ENCODE data around the gene MRPL57. TPM values are rescaled to one million over a fixed set of nuclear protein-coding genes. Genes with fewer than 3 reads are reported as not detected.
A peak's percentile ranks its signal among the peaks of the same experiment; 100 is the strongest.
"Not testable (repeated sequence)": the region's sequence is repeated elsewhere in the genome, so short reads cannot be mapped to it uniquely, and the experiment has no call there.

MRPL57 gene
- polyA plus RNA-seq (2013, experiment 1 of 2) = 31.7 TPM
- 32.4 TPM for polyA plus RNA-seq (2013, experiment 2 of 2)

DNA sequence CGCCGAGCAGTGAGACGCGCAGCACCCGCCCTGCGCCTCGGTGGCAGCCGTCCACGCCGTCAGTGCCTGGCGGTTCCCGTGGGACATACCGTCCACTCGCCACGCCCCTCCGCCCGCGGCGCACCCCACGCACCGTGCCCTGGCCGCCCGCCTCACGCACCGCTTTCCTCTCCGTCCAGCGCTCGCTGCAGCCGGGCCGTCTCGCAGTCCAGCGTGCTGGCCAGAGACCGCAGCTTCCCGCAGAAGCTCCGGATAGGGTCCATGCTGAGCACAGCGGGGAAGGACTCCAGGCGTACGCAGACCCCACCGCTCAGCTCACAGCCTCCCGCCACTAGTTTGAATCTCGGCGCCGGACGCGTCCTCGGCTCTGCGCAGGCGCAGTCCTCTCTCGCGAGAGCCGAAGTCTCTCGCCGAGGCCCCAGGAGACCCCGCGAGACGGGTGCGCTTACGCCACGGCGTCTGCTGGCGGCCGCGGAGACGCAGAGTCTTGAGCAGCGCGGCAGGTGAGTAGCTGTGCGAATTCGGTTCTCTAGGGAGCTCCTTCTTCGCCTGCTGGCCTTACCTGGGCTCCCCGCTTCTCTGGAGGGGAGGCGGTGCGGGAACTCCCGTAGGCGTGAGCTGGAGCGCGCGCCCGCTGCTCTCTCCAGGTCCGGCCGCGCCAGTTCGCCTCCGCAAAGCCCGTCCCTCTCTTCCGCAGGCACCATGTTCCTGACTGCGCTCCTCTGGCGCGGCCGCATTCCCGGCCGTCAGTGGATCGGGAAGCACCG, at the start of gene MRPL57, which contains the start of gene SKA3:
Gene MRPL57, plus strand, starts transcription at position 444 of the 767 bp plus-strand sequence. Its CDS starts 259 bp downstream, at position 703.
Gene SKA3, minus strand, starts transcription at position 338 of the 767 bp plus-strand sequence. Its CDS starts 75 bp downstream, at position 263.
- WGBS (ENCODE audit: extremely low coverage, insufficient coverage, low lambda C conversion rate) = no CpG with 5 or more reads among the region's 93 CpGs
- peak; percentile 98 for DNase-seq
- H3K56ac ChIP-seq (ENCODE audit: low read length) = peak within 1 kb of the TSS; percentile 100
- H3K27me3 ChIP-seq (ENCODE audit: insufficient read depth, low read length, poor library complexity) = no peaks in the 10 kb centered on the region
- peaks cover 4% of the 10 kb centered on the region for H3K79me1 ChIP-seq (ENCODE audit: low read length)
- H3K4ac ChIP-seq (ENCODE audit: low read depth, low read length) = peak within 1 kb of the TSS; percentile 83
- peaks cover 30% of the 10 kb centered on the region for H3K79me2 ChIP-seq (ENCODE audit: control insufficient read depth, insufficient read depth, low read length)
- no peak within 1 kb of the TSS for H4K5ac ChIP-seq (ENCODE audit: low read length)
- peak within 1 kb of the TSS; percentile 95 for H3K27ac ChIP-seq (ENCODE audit: low read depth, low read length)
- H3K36me3 ChIP-seq (ENCODE audit: control insufficient read depth, insufficient read depth, low read length) = no peaks in the 10 kb centered on the region
- peak within 1 kb of the TSS; percentile 65 for H3K4me2 ChIP-seq (ENCODE audit: low read length)
- peak within 1 kb of the TSS; percentile 99 for H3K9ac ChIP-seq (ENCODE audit: low read length)
- H3K4me1 ChIP-seq (ENCODE audit: control insufficient read depth, low read depth, low read length) = no peaks in the 10 kb centered on the region
- no peak within 1 kb of the TSS for H2BK120ac ChIP-seq (ENCODE audit: low read depth, low read length)
- peak within 1 kb of the TSS; percentile 95 for H3K23ac ChIP-seq (ENCODE audit: low read length)
- H2BK15ac ChIP-seq (replicated peaks; ENCODE audit: low read depth) = no peak within 1 kb of the TSS
- no peak within 1 kb of the TSS for H4K8ac ChIP-seq (ENCODE audit: low read depth, low read length)
- H3K4me3 ChIP-seq (ENCODE audit: low read length) = peak within 1 kb of the TSS; percentile 97
- peak within 1 kb of the TSS; percentile 56 for H3K18ac ChIP-seq (ENCODE audit: low read length)
- H2BK5ac ChIP-seq (ENCODE audit: low read length) = peak within 1 kb of the TSS; percentile 98
- H2AK5ac ChIP-seq (ENCODE audit: low read length) = no peak within 1 kb of the TSS

DNA sequence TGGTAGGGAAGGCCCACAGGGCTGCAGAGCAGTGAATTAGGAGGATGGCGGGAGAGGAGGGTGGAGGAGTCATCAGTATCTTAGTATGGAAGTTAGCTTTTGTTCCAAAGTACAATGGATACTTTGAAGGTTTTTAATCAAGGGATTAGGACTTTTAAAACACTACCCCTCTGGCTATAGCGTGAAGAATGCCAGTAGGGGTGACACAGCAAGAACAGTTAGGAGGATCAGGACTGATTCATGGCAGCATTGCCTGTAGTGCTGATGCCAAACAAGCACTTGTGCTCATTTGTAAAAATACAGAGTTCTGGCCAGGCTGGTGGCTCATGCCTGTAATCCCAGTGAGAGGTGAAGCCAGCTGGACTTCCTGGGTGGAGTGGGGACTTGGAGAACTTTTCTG, 46.3 kb upstream of the MRPL57 start:
- Histone ChIP-seq H3K4me1 (ENCODE audit: control insufficient read depth, low read depth, low read length) (no peaks in the 10 kb centered on the region), H3K9ac (ENCODE audit: low read length) (no peak overlapping the region), H3K4me2 (ENCODE audit: low read length) (no peak overlapping the region), H2BK120ac (ENCODE audit: low read depth, low read length) (no peak overlapping the region), H3K4me3 (ENCODE audit: low read length) (no peak overlapping the region), H3K79me1 (ENCODE audit: low read length) (no peaks in the 10 kb centered on the region), H4K5ac (ENCODE audit: low read length) (no peak overlapping the region), H3K27ac (ENCODE audit: low read depth, low read length) (no peak overlapping the region), H3K23ac (ENCODE audit: low read length) (no peak overlapping the region), H2BK15ac (replicated peaks; ENCODE audit: low read depth) (no peak overlapping the region), H3K27me3 (ENCODE audit: insufficient read depth, low read length, poor library complexity) (no peaks in the 10 kb centered on the region), H4K8ac (ENCODE audit: low read depth, low read length) (no peak overlapping the region), H3K4ac (ENCODE audit: low read depth, low read length) (no peak overlapping the region), H2BK5ac (ENCODE audit: low read length) (no peak overlapping the region), H2AK5ac (ENCODE audit: low read length) (no peak overlapping the region), H3K56ac (ENCODE audit: low read length) (no peak overlapping the region), H3K36me3 (ENCODE audit: control insufficient read depth, insufficient read depth, low read length) (no peaks in the 10 kb centered on the region), H3K18ac (ENCODE audit: low read length) (no peak overlapping the region), H3K79me2 (ENCODE audit: control insufficient read depth, insufficient read depth, low read length) (no peaks in the 10 kb centered on the region)
- DNase-seq = peak; percentile 66
- WGBS (ENCODE audit: extremely low coverage, insufficient coverage, low lambda C conversion rate) = no CpG with 5 or more reads among the region's 2 CpGs

DNA sequence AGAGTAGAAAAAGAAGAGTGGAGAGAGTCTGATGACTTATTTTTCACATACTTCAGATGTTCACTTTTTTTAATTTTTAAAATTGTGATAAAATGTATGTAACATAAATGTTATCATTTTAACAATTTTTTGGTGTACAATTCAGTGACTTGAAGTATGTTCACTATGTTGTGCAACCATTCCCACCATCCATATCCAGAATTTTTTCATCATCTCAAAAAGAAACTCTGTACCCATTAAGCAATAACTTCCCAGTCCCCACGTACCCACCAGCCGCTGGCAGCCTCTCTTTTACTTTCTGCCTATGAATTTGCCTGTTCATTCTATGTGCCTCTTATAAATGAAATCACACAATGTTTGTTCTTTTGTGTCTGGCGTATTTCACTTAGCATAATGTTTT, 43.4 kb upstream of the MRPL57 start:
- Histone ChIP-seq H2BK120ac (ENCODE audit: low read depth, low read length) (no peak overlapping the region), H2BK15ac (replicated peaks; ENCODE audit: low read depth) (no peak overlapping the region), H3K36me3 (ENCODE audit: control insufficient read depth, insufficient read depth, low read length) (no peaks in the 10 kb centered on the region), H3K4me2 (ENCODE audit: low read length) (no peak overlapping the region), H3K27me3 (ENCODE audit: insufficient read depth, low read length, poor library complexity) (no peaks in the 10 kb centered on the region), H3K18ac (ENCODE audit: low read length) (no peak overlapping the region), H3K4ac (ENCODE audit: low read depth, low read length) (no peak overlapping the region), H4K5ac (ENCODE audit: low read length) (no peak overlapping the region), H3K9ac (ENCODE audit: low read length) (no peak overlapping the region), H3K79me1 (ENCODE audit: low read length) (no peaks in the 10 kb centered on the region), H3K23ac (ENCODE audit: low read length) (no peak overlapping the region), H3K4me3 (ENCODE audit: low read length) (no peak overlapping the region), H3K79me2 (ENCODE audit: control insufficient read depth, insufficient read depth, low read length) (no peaks in the 10 kb centered on the region), H4K8ac (ENCODE audit: low read depth, low read length) (no peak overlapping the region), H3K4me1 (ENCODE audit: control insufficient read depth, low read depth, low read length) (no peaks in the 10 kb centered on the region), H3K56ac (ENCODE audit: low read length) (no peak overlapping the region), H2AK5ac (ENCODE audit: low read length) (no peak overlapping the region), H3K27ac (ENCODE audit: low read depth, low read length) (no peak overlapping the region), H2BK5ac (ENCODE audit: low read length) (no peak overlapping the region)
- no CpG with 5 or more reads among the region's 3 CpGs for WGBS (ENCODE audit: extremely low coverage, insufficient coverage, low lambda C conversion rate)
- no peak for DNase-seq

DNA sequence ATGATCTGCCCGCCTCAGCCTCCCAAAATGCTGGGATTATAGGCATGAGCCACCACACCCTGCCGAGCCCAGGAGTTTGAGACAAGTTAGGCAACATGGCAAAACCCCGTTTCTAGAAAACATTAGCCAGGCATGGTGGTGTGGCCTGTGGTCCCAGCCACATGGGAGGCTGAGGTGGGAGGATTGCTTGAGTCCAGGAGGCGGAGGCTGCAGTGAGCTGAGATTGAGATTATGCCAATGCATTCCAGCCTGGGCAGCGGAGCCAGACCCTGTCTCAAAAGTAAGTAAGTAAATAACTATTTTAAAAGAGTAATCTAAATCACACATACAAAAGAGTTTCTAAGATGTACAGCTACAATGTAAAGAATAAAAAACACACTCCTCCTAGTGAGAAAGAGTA, 42.0 kb upstream of the MRPL57 start:
- Histone ChIP-seq H2BK5ac (ENCODE audit: low read length) (no peak overlapping the region), H2BK15ac (replicated peaks; ENCODE audit: low read depth) (no peak overlapping the region), H4K5ac (ENCODE audit: low read length) (no peak overlapping the region), H3K4me1 (ENCODE audit: control insufficient read depth, low read depth, low read length) (no peaks in the 10 kb centered on the region), H3K9ac (ENCODE audit: low read length) (no peak overlapping the region), H3K36me3 (ENCODE audit: control insufficient read depth, insufficient read depth, low read length) (no peaks in the 10 kb centered on the region), H3K18ac (ENCODE audit: low read length) (no peak overlapping the region), H3K79me1 (ENCODE audit: low read length) (no peaks in the 10 kb centered on the region), H3K4me3 (ENCODE audit: low read length) (no peak overlapping the region), H2BK120ac (ENCODE audit: low read depth, low read length) (no peak overlapping the region), H3K79me2 (ENCODE audit: control insufficient read depth, insufficient read depth, low read length) (no peaks in the 10 kb centered on the region), H3K27me3 (ENCODE audit: insufficient read depth, low read length, poor library complexity) (no peaks in the 10 kb centered on the region), H3K23ac (ENCODE audit: low read length) (no peak overlapping the region), H3K4me2 (ENCODE audit: low read length) (no peak overlapping the region), H4K8ac (ENCODE audit: low read depth, low read length) (no peak overlapping the region), H3K4ac (ENCODE audit: low read depth, low read length) (no peak overlapping the region), H2AK5ac (ENCODE audit: low read length) (no peak overlapping the region), H3K27ac (ENCODE audit: low read depth, low read length) (no peak overlapping the region), H3K56ac (ENCODE audit: low read length) (no peak overlapping the region)
- WGBS (ENCODE audit: extremely low coverage, insufficient coverage, low lambda C conversion rate) = no CpG with 5 or more reads among the region's 5 CpGs
- no peak for DNase-seq

DNA sequence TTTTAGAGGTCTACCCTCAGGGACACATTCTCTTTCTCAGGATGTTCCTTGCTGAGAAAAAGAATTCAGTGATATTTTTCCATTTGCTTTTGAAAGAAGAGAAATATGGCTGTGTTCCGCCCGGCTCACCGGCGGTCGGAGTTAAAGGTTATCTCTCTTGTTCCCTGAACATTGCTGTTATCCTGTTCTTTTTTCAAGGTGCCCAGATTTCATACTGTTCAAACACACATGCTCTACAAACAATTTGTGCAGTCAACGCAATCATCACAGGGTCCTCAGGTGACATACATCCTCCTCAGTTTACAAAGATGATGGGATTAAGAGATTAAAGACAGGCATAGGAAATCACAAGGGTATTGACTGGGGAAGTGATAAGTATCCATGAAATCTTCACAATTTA, 40.6 kb upstream of the MRPL57 start:
- H3K27ac ChIP-seq (ENCODE audit: low read depth, low read length); H3K79me1 ChIP-seq (ENCODE audit: low read length); H2BK120ac ChIP-seq (ENCODE audit: low read depth, low read length); H3K4me2 ChIP-seq (ENCODE audit: low read length); H3K79me2 ChIP-seq (ENCODE audit: control insufficient read depth, insufficient read depth, low read length); H2AK5ac ChIP-seq (ENCODE audit: low read length); H3K36me3 ChIP-seq (ENCODE audit: control insufficient read depth, insufficient read depth, low read length); H3K27me3 ChIP-seq (ENCODE audit: insufficient read depth, low read length, poor library complexity); H3K4me3 ChIP-seq (ENCODE audit: low read length); H2BK15ac ChIP-seq (replicated peaks; ENCODE audit: low read depth); H4K8ac ChIP-seq (ENCODE audit: low read depth, low read length); H3K4ac ChIP-seq (ENCODE audit: low read depth, low read length); H4K5ac ChIP-seq (ENCODE audit: low read length); H3K18ac ChIP-seq (ENCODE audit: low read length); H2BK5ac ChIP-seq (ENCODE audit: low read length); H3K23ac ChIP-seq (ENCODE audit: low read length); H3K9ac ChIP-seq (ENCODE audit: low read length); DNase-seq; H3K4me1 ChIP-seq (ENCODE audit: control insufficient read depth, low read depth, low read length); H3K56ac ChIP-seq (ENCODE audit: low read length): not testable (repeated sequence)
- no CpG with 5 or more reads among the region's 6 CpGs for WGBS (ENCODE audit: extremely low coverage, insufficient coverage, low lambda C conversion rate)
